ENCODE measurements around the gene PDE10A. TPM values are rescaled to one million over a fixed set of nuclear protein-coding genes. Genes with fewer than 3 reads are reported as not detected.
"Not testable (repeated sequence)": the region's sequence is repeated elsewhere in the genome, so short reads cannot be mapped to it uniquely, and the experiment has no call there.

Gene PDE10A
- total RNA-seq, 1 donor = 12.7 TPM

DNA sequence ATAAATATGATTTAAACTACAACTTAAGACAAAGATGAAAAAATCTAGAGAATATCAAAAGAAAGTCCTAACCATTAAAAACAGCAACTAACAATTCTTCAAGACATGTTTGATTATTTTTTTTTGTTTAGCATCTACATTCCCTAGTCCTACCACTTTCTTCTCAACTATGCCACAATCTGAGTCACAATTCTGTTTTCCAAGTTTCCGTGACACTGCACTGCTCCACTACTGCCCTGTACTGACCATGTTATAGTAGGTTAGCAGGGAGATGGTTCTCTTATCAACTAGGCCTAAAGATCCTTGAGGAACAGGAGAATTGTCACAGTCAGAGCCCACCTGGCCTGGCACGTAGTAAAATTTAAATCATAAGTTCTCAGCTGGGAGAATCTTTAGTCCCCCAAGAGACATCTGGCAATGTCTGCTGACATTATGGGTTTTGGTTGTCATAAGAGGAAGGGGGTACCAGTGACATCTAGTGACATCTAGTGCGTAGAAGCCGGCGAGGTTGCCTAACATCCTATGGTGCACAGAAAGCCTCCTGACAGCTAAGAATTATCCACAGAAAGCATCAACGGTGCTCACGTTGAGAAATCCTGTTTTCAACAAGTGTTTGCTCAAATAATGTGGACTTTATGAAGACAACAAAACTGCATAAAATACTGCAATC, 100.5 kb downstream of the PDE10A start:
- TF ChIP-seq, protein P1, sequence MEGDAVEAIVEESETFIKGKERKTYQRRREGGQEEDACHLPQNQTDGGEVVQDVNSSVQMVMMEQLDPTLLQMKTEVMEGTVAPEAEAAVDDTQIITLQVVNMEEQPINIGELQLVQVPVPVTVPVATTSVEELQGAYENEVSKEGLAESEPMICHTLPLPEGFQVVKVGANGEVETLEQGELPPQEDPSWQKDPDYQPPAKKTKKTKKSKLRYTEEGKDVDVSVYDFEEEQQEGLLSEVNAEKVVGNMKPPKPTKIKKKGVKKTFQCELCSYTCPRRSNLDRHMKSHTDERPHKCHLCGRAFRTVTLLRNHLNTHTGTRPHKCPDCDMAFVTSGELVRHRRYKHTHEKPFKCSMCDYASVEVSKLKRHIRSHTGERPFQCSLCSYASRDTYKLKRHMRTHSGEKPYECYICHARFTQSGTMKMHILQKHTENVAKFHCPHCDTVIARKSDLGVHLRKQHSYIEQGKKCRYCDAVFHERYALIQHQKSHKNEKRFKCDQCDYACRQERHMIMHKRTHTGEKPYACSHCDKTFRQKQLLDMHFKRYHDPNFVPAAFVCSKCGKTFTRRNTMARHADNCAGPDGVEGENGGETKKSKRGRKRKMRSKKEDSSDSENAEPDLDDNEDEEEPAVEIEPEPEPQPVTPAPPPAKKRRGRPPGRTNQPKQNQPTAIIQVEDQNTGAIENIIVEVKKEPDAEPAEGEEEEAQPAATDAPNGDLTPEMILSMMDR (IDR thresholded peaks at IDR 0.05; ENCODE audit: insufficient read depth, low read length) = no peak
- DNase-seq (ENCODE audit: low read depth) = peak; percentile 31

DNA sequence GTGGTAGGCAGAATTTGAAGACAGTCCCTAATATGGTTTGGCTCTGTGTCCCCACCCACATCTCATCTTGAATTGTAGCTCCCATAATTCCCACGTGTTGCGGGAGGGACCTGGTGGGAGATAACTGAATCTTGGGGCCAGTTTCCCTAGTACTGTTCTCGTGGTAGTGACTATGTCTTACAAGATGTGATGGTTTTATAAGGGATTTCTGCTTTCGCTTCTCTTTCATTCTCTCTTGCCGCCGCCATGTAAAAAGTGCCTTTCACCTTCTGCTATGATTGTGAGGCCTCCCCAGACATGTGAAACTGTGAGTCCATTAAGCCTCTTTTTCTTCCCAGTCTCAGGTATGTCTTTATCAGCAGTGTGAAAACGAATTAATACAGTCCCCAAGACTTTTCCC, 103.4 kb downstream of the PDE10A start:
- no peak overlapping the region for H3K4me3 ChIP-seq (ENCODE audit: low read depth, low read length)
- TF ChIP-seq, protein P1 (IDR thresholded peaks at IDR 0.05; ENCODE audit: insufficient read depth, low read length) = no peak
- no peak for DNase-seq (ENCODE audit: low read depth)

More for the DNA sequence above, 100.5 kb downstream of the PDE10A start:
- H3K4me3 ChIP-seq (ENCODE audit: low read depth, low read length) = no peak overlapping the region

DNA sequence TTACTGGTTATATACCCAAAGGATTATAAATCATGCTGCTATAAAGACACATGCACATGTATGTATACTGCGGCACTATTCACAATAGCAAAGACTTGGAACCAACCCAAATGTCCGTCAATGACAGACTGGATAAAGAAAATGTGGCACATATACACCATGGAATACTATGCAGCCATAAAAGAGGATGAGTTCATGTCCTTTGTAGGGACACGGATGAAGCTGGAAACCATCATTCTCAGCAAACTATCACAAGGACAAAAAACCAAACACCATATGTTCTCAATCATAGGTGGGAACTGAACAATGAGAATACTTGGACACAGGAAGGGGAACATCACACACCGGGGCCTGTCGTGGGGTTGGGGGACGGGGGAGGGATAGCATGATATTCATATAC, 104.9 kb downstream of the PDE10A start:
- not testable (repeated sequence) for H3K4me3 ChIP-seq (ENCODE audit: low read depth, low read length); DNase-seq (ENCODE audit: low read depth)

DNA sequence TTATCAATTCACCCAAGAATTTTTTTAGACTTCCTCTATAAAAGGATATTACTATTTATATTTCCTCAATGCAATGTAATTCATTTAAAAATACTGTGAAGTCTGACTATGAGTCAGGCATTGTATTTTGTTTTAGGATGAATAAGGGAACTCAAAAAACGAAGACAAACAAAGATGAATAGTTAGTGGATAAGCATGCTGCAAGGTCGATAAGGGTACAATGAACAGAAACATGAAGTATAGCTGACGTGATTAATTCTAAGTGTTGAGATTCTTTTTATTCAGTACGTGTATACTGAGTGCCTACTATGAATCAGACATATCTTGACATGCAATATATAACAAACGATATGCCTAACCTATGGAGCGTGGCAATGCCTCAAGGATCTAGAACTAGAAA, 105.4 kb downstream of the PDE10A start:
- TF ChIP-seq, protein P1 (IDR thresholded peaks at IDR 0.05; ENCODE audit: insufficient read depth, low read length) = no peak
- DNase-seq (ENCODE audit: low read depth) = no peak
- no peak overlapping the region for H3K4me3 ChIP-seq (ENCODE audit: low read depth, low read length)

DNA sequence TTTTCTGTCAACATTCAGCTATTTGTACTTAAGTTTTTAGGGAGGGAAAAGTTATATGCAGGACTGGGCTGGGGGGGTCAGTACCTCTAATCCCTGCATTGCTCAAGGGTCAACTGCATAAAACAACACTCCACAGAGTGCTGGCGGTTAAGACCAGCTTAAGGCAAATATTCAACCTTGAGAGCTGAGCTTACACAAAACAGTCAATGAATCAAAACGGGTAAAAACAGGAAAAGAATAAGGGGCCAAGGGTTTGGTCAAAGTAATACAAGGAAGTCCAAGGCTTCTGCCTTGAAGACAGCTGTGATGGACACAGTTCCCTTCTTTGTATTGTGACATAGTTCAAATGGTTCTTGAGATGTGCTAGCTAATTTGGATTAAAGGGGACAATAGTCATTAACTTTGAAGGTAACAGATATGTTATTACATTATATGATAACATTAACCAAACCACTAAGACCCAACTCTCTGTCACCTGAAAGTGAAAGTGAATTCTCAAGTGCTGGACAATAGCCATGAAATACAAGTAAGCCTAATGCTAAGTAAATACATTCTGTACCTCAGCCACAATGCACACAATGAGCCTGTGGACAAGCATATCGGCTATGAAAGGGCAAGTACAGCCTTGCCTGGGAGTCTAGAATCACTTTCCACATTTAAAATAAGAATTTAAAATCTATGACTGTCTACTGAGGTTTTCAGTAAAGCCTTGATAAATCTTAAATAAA, 106.8 kb downstream of the PDE10A start:
- TF ChIP-seq, protein P1 (IDR thresholded peaks at IDR 0.05; ENCODE audit: insufficient read depth, low read length) = no peak
- H3K4me3 ChIP-seq (ENCODE audit: low read depth, low read length) = peak overlapping the region; percentile 17
- peak; percentile 61 for DNase-seq (ENCODE audit: low read depth)

DNA sequence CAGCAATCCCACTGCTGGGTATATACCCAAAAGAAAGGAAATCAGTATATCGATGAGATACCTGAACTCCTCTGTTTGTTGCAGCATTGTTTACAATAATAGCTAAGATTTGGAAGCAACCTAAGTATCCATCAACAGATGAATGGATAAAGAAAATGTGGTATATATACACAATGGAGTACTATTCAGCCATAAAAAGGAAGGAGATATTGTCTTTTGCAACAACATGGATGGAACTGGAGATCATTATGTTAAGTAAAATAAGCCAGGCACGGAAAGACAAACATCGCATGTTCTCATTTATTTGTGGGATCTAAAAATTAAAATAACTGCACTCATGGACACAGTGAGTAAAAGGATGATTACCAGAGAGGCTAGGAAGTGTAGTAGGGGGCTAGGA, 108.4 kb downstream of the PDE10A start:
- not testable (repeated sequence) for H3K4me3 ChIP-seq (ENCODE audit: low read depth, low read length); DNase-seq (ENCODE audit: low read depth)

DNA sequence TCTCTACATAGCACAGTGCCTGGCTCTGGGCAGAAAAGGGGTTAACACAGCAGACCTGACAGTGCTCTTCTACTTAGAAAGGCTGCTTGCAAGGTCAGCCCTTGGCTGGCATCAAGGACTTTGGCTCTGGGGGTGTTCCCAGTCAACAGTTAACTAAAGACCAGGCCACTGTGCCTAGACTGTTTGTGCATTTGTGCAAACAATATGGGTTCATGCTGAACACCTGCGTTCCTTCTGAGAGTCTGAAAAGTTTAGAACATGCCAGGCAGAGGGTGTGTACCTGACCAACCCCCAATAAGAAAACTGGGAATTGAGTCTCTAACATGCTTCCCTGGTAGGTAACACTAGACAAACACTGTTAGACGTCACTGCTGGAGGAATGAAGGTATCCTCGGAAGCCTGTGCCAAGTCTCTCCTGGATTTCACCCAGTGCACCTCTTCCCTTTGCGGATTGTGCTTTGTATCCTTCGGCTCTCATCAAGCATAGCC, 110.7 kb downstream of the PDE10A start:
- TF ChIP-seq, protein P1 (IDR thresholded peaks at IDR 0.05; ENCODE audit: insufficient read depth, low read length) = no peak
- no peak for DNase-seq (ENCODE audit: low read depth)
- no peak overlapping the region for H3K4me3 ChIP-seq (ENCODE audit: low read depth, low read length)

Data from fibroblast of the aortic adventitia (primary cell).